Forelimb muscle (tissue), 1 donor: ENCODE data around the gene ZNF184. TPM values are rescaled to one million over a fixed set of nuclear protein-coding genes. Genes with fewer than 3 reads are reported as not detected.

Experiments
- DNase-seq: peaks from one replicate; pipeline ENCODE4 v3.0.0-alpha.2; 2013; ENCODE audit warnings: low read depth
- polyA plus RNA-seq: library from polyadenylated mRNA; unstranded; fragments of 120-200 nt; gene quantifications from one replicate; pipeline ENCODE4 v1.2.1, GENCODE V29; 2013; ENCODE audit not compliant: insufficient read length

Gene ZNF184
- polyA plus RNA-seq, 1 donor, result 9.3 TPM

DNA sequence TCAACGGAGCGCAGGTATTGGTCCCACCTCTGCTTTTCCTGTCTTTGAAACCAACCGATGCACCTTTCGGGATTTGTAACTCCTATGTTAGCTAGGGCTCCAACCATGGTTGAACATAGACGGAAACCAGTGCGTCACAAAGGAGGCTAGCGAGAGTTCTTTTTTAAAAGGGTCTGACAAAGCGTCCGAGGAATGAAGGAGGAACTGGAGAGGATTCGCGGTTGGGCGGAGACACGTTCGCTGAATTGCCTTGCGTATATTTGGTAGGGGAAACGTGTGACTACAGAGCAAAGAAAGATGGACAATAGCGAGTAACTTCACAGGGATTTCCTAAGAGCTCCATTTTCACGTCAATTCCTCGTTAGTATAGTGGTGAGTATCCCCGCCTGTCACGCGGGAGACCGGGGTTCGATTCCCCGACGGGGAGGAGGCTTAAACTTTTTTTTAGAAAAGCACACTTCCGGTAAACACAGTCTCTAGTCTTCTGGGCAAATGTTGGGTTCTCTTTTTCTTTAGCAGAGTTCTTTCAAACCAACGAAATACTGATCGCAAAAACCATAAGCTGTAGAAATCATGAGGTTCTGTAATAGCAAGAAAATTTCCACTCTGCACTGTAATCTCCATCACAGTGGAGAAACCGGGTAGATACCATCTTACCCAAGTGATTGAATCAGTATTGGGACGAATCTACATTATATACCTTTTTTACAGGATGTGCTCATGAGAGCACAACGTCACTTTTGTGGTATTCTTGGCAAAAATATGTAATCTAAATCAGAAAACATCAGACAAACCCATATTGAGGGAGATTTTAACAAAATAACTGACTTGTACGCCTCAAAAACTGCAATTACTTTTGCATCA, 6.6 kb upstream of the ZNF184 start:
- peak; percentile 94 for DNase-seq

DNA sequence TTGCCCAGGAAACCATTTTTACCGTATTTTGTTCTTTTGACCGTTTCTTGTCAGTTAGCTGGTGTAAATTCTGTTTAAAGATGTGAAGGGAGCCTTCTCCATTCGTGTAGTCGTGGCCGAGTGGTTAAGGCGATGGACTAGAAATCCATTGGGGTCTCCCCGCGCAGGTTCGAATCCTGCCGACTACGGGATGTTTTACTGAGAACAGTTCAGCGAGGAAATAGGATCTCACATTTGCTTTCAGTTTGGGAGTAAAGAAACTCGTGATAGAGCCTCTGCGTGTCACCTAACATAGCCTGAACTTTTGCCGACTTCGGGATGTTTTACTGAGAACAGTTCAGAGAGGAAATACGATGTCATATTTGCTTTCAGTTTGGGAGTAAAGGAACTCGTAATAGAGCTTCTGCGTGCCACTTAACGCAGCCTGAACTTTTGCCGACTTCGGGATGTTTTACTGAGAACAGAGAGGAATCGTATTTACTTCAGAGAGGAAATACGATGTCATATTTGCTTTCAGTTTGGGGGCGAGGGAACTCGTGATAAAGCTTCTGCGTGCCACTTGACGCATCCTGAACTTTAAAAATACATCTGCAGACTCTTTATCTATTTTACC, 5.9 kb upstream of the ZNF184 start:
- peak; percentile 86 for DNase-seq

DNA sequence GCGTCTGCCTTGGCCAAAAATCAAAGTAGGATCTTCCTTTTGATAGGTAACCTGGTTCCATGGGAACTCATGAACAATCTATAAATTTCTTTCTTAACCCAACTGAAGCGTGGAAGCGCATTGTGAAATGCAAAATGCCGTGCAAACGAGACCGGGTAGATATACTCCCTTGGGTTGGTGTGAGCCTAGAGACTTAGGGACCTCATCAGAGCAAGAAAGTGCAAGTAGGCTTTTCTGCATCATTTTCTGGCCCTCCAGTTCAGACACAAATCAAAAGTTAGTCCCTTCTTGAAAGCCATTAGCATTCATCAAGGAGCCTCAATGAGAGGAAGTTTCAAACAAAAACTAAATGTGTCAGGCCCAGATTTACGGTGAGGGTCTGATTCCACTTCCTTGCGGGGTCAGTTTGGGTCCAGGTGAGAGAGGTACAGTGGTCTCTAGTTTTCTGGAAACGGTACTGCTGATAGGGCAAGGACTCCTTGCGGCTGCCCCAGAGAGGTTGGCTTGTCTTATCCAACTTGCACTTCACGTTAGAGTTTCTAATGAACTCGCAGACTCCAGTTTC, 5.3 kb upstream of the ZNF184 start:
- DNase-seq, result no peak

DNA sequence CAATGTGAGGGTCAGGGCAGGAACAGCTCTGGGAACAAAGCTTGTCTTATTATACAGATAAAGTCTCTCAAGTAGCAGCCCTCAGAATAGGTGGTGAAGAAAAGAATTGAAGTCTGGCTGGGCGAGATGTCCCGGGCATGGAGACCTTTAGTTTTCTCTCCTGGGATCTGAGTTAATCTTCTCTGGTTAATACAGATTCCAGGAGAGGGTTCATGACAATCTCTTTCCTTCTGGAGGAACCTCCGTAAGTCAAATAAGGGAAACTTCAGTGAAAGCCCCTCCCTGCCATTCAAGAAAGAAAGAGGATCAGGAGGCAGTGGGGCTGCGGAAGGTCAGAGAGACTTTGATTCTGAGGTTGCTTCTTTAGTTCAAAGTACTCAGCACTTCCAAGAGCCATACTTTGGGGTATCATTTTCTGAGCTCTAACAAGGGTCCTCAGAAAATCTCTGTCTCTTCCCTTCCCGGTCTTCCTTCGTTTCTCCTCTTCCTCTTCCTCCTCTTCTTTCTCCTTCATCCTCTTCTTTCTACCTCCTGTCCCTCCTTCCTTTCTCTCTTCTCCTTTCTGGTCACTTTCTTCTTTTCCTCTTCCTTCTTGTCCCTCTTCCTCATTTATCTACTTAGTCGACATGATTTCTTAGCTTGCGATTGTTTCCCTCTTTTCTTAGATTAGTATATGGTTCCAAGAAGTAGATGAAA, 4.6 kb upstream of the ZNF184 start:
- no peak for DNase-seq

DNA sequence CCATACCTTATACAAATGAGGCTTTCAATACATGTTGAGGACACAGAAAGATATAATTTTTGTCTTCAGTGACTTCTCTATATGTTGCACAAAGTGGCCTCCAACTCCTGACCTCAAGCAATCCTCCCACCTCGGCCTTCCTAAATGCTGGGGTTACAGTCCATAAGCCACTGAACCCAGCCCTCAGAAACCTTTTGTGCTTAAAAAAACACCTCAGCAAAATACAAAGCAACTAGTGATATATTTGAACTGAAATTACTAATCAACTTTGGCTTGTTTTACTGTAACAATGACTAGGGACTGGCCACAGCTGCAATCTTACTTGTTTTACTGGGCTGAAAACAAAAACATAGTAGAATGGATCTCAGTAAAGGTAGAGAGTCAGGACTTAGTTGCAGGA, 3.2 kb upstream of the ZNF184 start:
- DNase-seq, result no peak

DNA sequence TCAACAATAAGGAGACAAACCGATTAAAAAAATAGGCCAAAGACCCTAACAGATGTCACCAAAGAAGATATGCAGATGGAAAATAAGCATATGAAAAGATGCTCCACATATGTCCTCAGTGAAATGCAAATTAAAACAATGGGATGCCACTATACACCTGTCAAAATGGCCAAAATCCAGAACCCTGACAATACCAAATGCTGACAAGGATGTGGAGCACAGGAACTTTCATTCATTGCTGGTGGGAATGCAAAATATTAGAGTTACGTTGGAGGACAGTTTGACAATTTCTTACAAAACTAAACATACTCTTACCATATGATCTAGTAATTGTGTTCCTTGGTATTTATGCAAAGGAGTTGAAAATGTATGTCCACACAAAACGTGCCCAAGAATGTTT, 1.8 kb upstream of the ZNF184 start:
- no peak for DNase-seq

DNA sequence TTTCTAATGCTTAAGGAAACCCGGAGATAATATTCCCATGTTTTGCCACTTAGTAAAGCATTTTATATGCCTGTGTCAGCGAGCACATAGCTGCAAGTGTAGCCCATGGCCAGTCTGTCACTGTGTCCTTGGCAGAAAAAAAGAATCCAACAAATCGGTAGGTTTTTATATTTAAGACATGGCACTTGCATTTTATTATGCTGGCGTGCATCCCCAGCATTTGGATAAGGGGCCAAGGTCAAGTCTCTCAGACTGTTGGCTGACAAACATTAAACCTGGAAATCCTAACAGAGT, 1.2 kb upstream of the ZNF184 start:
- no peak for DNase-seq

DNA sequence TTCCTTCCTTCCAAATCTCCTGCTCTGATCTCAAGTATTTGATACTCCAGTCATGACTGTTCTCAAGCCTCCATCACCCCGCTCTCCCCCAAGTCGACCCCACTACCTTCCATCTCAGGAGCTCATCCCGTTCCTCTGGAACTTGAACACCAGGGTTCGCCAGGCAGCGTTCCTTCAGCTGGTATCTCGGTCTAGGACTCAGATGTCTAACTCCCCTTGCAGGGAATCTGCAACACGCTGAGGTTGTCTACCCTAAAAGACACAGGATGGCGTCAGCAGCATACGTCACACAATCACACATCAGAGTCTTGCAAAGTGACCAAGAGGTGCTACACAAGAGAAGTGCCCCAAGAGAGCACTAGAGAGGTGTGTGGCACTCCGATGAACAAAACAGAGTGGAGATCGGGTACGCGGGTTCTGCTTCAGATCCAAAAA, 706 bp downstream of the ZNF184 start:
- peak; percentile 57 for DNase-seq

DNA sequence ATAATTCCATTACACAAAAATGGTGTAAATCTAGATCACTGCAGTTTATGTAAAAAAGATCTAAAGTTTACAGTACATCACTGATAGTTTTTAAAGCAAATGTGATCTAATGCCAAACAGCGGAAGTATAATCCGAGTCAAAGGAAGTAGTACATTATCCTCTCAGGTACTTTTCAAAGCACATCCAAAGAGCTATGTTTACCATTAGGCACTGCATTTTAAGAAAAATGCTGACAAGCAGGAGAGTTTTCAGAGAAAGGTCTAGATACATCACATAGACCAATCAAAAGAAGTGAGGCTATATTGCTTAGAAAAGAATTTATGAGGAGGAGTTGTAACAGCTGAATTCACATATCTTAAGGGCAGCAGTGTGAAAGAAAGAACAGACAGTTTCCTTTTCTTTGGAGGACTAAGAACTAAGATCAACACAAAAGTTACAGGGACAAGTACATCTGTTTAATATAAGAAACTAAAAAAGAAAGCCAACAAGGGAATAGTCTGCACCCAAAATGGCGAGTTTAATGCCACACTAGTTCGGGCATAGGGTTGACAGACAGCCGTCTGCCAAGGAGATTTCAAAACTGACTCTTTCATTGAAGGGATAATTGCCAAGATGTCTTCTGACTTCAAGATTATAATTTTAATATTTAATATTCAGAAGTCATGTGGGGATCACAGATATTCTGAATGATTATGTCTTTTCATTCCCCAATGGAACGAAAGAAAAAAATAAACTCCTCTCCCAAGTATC, 1.4 kb downstream of the ZNF184 start:
- DNase-seq, result no peak

DNA sequence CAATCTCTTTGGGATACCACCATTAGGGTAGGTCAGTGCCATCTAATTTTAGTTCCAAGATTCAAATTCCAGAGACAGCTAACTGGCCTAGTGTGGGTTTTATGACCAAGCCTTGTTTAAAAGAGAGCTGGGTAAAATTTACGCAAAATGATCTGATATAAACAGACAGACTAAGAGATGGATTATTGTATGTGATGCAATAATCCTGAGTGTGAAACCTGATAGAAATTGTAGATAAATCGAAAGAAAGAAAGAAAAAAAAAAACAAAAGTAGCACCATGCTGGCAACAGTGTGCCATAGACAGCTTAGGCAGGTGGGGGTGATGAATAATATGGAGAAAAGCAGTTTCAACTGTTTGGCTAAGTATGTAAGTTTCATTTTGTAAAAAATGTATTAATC, 2.9 kb downstream of the ZNF184 start:
- no peak for DNase-seq

DNA sequence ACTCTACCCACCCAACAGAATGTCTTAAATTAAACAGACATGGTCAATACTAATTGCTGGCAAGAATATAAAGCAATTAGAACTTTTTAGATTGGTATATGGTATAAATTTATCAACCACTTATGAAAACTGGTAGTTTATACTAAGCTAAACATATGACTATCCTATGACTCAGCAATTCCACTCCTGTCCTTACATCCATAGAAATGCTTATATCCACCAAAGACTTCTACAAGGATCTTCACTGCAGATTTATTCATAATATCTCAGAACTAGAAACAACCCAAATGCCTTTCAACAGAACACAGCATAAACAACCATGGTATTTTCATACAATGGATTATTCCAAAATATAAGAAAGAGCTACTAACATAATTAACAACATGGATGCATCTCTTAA, 4.6 kb downstream of the ZNF184 start:
- no peak for DNase-seq

DNA sequence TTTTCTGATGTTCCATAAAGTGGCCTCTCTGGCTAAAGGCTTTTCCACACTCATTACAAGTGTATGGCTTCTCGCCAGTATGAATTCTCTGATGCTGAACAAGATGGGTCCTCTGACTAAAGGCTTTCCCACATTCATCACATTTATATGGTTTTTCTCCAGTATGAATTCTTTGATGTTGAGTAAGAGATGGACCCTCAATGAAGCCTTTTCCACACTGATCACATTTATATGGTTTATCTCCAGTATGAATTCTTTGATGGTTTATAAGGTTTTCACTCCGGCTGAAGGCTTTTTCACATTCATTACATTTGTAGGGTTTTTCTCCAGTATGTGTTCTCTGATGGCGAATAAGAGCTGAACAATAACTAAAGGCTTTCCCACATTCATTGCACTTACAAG, 20.4 kb downstream of the ZNF184 start:
- no peak for DNase-seq

DNA sequence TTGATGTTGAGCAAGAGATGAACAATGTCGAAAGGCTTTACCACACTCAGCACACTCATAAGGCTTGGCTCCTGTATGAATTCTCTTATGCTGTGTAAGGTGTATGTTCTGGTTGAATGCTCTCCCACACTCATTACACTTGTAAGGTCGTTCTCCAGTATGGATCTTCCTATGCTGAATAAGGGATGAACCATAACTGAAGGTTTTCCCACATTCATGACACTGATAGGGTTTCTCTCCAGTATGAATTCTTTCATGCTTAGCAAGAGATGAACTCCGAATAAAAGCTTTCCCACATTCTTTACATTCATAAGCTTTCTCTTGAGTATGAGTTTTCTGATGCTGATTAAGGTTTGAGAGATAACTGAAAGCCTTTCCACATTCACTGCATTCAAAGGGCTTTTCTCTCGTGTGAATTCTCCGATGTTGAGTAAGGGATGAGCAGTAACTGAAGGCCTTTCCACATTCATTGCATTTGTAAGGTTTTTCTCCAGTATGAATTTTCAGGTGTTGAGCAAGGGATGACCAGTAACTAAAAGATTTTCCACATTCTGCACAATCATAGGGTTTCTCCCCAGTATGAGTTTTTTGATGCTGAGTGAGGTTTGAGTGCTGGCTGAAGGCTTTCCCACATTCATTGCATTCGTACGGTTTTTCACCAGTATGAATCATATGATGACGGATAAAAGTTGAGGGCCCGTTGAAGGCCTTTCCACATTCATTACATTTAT, 21.1 kb downstream of the ZNF184 start:
- no peak for DNase-seq

DNA sequence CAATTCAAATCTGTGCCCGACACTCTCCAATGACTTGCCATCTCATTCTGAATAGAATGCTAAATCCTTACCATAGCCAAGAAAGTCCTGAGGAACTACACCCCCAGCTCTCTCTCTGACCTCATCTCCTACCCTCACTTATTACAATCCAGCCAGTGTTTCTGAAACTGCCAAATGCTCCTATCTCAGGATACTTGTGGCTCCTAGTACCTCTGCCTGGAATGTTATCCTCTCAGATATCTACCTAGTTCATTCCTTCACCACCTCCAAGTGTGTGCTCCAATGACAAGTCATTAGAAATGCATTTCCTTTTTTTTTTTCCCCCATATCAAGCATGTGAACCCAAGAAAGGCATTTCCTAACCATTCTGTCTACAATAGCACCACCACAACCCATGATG, 24.4 kb downstream of the ZNF184 start:
- DNase-seq, result no peak

DNA sequence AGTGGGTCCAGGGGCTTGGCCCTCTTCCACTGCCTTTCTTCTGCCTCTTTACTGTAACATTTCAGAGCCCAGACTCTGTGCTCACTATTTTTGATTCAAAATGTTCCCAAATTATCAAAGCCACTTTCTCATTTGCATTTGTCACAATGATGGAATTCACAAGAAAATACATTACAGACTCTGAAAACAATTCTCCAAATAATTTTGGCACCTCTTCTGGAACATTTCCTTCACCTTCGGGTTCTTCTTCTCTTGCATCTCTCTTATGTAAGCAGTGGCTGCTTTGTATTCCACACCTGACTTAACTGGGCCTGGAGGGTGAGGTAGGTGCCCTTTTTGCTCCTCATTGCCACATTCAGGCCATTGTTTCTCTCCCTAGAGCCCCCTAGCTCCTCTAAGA, 30.0 kb downstream of the ZNF184 start:
- DNase-seq, result no peak

DNA sequence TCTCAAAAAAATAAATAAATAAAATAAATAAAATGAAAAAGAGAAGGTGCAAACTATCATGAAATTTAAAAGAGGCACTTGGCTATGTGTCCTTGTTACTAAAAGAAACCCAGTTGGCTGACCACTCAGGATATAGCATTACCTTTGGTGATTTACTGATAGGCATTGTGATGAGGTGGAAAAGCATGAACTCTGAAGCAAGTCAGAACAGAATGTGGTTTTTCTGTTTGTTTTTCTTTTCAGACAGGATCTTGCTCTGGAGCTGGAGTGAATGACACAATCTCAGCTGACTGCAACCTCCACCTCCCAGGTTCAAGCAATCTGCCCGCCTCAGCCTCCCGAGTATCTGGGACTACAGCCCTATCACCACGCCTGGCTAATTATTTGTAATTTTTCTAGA, 31.9 kb downstream of the ZNF184 start:
- DNase-seq, result no peak

DNA sequence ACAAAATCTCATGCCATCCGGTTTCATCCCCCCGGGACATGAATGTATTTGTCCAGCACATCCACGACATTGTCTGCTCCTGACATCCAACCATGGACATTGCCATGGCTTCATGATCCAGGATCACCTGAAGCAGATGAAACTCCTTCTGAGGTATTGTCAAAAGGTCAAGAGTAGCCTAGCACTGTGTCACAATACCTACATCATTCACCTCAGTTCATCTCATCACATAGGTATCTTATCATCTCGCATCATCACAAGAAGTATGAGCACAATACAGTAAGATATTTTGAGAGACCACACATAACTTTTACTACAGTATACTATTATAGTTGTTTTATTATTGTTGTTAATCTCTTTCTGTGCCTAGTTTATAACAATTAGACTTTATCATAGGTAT, 33.5 kb downstream of the ZNF184 start:
- no peak for DNase-seq

DNA sequence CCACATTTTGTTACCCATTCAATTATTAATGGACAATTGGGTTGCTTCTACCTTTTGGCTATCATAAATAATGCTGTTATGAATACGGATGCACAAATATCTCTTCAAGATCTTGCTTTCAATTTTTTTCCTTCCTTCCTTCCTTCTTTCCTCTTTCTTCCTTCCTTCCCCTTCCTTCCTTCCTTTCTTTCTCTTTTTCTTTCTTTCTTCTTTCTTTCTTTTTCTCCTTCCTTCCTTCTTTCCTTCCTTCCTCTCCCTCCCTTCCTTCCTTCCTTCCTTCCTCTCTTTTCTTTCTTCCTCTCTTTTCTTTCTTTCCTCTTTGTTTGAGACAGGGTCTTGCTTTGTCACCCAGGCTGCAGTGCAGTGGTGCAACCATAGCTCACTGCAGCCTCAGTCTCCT, 39.2 kb downstream of the ZNF184 start:
- no peak for DNase-seq

DNA sequence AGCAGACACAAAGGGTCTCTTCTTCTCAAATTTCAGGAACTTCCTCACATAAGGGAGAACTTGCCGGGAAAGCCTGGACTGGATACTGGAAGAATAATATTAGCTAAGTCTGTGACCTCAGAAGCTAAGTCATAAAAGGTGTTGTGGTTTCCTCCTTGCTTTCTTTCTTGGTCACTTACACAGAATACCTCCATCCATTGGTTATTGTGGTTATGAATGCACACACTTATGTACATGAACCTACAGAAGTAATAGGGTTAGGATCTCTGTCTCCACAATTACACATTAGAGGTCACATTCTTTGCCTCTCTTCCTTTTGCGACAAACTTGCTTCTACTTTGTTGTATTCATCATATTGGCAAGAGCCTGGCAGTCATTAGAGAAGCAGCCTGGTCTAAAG, 43.9 kb downstream of the ZNF184 start:
- no peak for DNase-seq

DNA sequence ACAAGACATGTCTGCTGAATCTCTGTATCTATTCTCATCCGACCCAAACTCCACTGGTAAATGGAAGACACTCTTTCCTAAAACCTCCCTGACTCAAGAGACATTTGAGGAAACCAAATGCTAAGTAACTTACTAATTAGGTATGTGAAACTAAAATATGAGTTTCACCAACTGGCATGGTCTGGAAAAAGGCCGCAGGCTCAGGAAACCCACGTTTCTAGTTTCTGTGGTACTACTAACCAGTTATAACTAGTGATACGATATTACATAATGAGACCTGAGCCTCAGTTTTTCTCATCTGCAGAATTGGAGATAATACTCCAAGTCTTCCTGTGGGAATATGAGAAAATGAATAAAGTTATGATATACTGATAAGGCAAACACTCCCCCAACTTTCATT, 44.4 kb downstream of the ZNF184 start:
- DNase-seq, result no peak

DNA sequence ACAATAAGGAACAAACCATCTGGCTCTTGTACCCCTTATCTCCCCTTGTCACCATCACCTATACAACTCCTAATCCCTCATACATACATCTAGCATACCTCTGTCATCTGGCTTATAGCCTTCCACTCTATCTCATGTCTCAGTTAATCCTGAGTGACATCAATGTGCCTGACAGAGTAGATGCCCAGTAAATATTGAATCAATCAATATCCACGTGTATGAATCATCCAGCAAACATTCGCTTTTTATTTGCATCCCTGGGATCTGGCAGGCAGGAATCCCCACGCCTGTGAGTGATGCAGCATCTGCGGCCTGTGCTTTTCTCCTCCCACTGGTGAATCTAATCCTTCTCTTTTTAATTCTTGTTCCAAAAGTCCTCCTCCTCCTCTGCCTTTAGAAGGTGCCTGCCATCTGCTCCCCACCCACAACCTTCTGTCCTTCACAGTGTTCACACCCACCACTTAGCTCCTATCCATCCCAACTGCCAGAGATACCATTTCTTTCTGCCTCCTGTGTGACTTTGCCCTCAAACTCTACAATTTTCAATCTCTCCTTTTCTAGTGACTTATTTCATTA, 46.8 kb downstream of the ZNF184 start:
- no peak for DNase-seq
